CD14-positive monocyte (primary cell): ENCODE measurements around the gene ASCL2. TPM values are rescaled to one million over a fixed set of nuclear protein-coding genes. Genes with fewer than 3 reads are reported as not detected.

Experiments
- DNase-seq, 3 donors: peaks; one replicate each; pipeline ENCODE4 v3.0.0-alpha.2; 2011 to 2022
- H2AFZ ChIP-seq: 2 replicates; pipeline ENCODE4 v1.6.0; 2012; ENCODE audit warnings: mild to moderate bottlenecking, low read depth, low read length, inconsistent platforms; ENCODE audit not compliant: insufficient read depth, poor library complexity, severe bottlenecking
- H3K27ac ChIP-seq, 2 donors: 1 replicate in 1 of 2; 2 replicates in 1 of 2; pipeline ENCODE4 v1.5.1; 2012 to 2013; ENCODE audit warnings: low read length in 2 of 2, control low read depth in 1 of 2, inconsistent platforms in 1 of 2, low read depth in 1 of 2, mild to moderate bottlenecking in 1 of 2
- H3K27me3 ChIP-seq, 2 donors: one replicate each; pipeline versions ENCODE4 v1.6.0 to v1.6.1; 2011 to 2013; ENCODE audit warnings: low read length in 2 of 2; ENCODE audit not compliant: control insufficient read depth in 2 of 2, insufficient read depth in 2 of 2
- H3K36me3 ChIP-seq, 2 donors: replicated peaks in 1 of 2; 1 replicate in 1 of 2; 2 replicates in 1 of 2; pipeline versions ENCODE4 v1.5.1 to v1.6.1; 2012 to 2013; ENCODE audit warnings: low read length in 2 of 2, control low read depth in 1 of 2, inconsistent platforms in 1 of 2, mild to moderate bottlenecking in 1 of 2; ENCODE audit not compliant: insufficient read depth in 2 of 2, control insufficient read depth in 1 of 2
- H3K4me1 ChIP-seq, 2 donors: 1 replicate in 1 of 2; 2 replicates in 1 of 2; pipeline versions ENCODE4 v1.5.1 to v1.6.1; 2012 to 2013; ENCODE audit warnings: low read length in 2 of 2, control low read depth in 1 of 2, inconsistent platforms in 1 of 2, mild to moderate bottlenecking in 1 of 2, moderate library complexity in 1 of 2; ENCODE audit not compliant: insufficient read depth in 2 of 2, control insufficient read depth in 1 of 2
- H3K4me2 ChIP-seq: replicated peaks from 2 replicates; pipeline ENCODE3; 2012; ENCODE audit warnings: low read length, moderate library complexity, mild to moderate bottlenecking; ENCODE audit not compliant: poor library complexity, severe bottlenecking; ENCODE audit errors: extremely low read depth
- H3K4me3 ChIP-seq, 3 experiments: fragments of 200-600 bp in 1 of 3; sonication (generic) in 1 of 3; replicated peaks in 1 of 3; 1 replicate in 2 of 3; 2 replicates in 1 of 3; pipeline ENCODE4 v1.5.1; 2011 to 2013; ENCODE audit warnings: low read length in 3 of 3, mild to moderate bottlenecking in 3 of 3, control low read depth in 2 of 3, low read depth in 2 of 3, inconsistent platforms in 1 of 3, moderate library complexity in 1 of 3
- H3K79me2 ChIP-seq: 2 replicates; pipeline ENCODE4 v1.6.0; 2012; ENCODE audit warnings: mild to moderate bottlenecking, control low read depth, inconsistent platforms, low read length, moderate library complexity; ENCODE audit not compliant: insufficient read depth
- H3K9ac ChIP-seq: 2 replicates; pipeline ENCODE4 v1.6.0; 2017; ENCODE audit warnings: low read length, mild to moderate bottlenecking; ENCODE audit not compliant: insufficient read depth, poor library complexity, severe bottlenecking
- H3K9me3 ChIP-seq, 2 donors: replicated peaks in 1 of 2; 1 replicate in 1 of 2; 2 replicates in 1 of 2; pipeline versions ENCODE4 v1.5.1 to v1.6.1; 2012 to 2013; ENCODE audit warnings: low read length in 2 of 2, control low read depth in 1 of 2; ENCODE audit not compliant: control insufficient read depth in 1 of 2, insufficient read depth in 1 of 2
- H4K20me1 ChIP-seq: 2 replicates; pipeline ENCODE4 v1.6.0; 2012; ENCODE audit warnings: mild to moderate bottlenecking, low read length, control low read depth, moderate library complexity; ENCODE audit not compliant: insufficient read depth
- H3K27ac Mint-ChIP-seq, 7 donors: one replicate each; pipeline ENCODE4 v1.8.0; 2020; ENCODE audit warnings: mild to moderate bottlenecking in 7 of 7, mixed read lengths in 7 of 7, moderate library complexity in 6 of 7, inconsistent platforms in 2 of 7
- H3K27me3 Mint-ChIP-seq, 3 donors: one replicate each; pipeline ENCODE4 v1.8.0; 2021 to 2022; ENCODE audit warnings: low read depth in 3 of 3, mild to moderate bottlenecking in 3 of 3, mixed read lengths in 3 of 3, moderate library complexity in 3 of 3, inconsistent platforms in 1 of 3
- H3K36me3 Mint-ChIP-seq, 2 donors: one replicate each; pipeline ENCODE4 v1.8.0; 2020; ENCODE audit warnings: mixed read lengths in 2 of 2, inconsistent platforms in 1 of 2, mild to moderate bottlenecking in 1 of 2
- H3K4me1 Mint-ChIP-seq: one replicate; pipeline ENCODE4 v1.8.0; 2020; ENCODE audit warnings: mild to moderate bottlenecking, mixed read lengths
- H3K4me3 Mint-ChIP-seq, 2 donors: one replicate each; pipeline ENCODE4 v1.8.0; 2020; ENCODE audit warnings: mild to moderate bottlenecking in 2 of 2, mixed read lengths in 2 of 2, moderate library complexity in 1 of 2
- H3K9me3 Mint-ChIP-seq, 7 donors: one replicate each; pipeline ENCODE4 v1.8.0; 2020 to 2022; ENCODE audit warnings: mixed read lengths in 7 of 7, mild to moderate bottlenecking in 6 of 7, moderate library complexity in 6 of 7, inconsistent platforms in 2 of 7
- WGBS: methylation state at CpG from one replicate; pipeline ENCODE4 v1.1.5; 2013; ENCODE audit warnings: missing lambda C conversion rate; ENCODE audit not compliant: insufficient coverage; 5-methylcytosine and 5-hydroxymethylcytosine counted together
- intact Hi-C, 2 donors: fragments of 100-400 bp; cut with micrococcal nuclease; formaldehyde crosslinking; loops; one replicate each; pipeline versions ENCODE4 v1.15.0 to v1.15.1; 2023
- polyA plus RNA-seq, 3 donors: library from polyadenylated mRNA; depleted of rRNA in 1 of 3; unstranded in 2 of 3; stranded (reverse) in 1 of 3; fragments of 300-500 nt in 2 of 3; fragments of >200 nt in 1 of 3; fragmentation: Illumina TruSeq in 2 of 3; gene quantifications; 1 replicate in 2 of 3; 2 replicates in 1 of 3; pipeline ENCODE4 v1.2.3, GENCODE V29; 2012 to 2021
- TF ChIP-seq, protein P1 (sequence below): fragments of 200-600 bp; IDR thresholded peaks from one replicate; pipeline ENCODE4 v1.8.0; 2022; ENCODE audit warnings: antibody characterized with exemption, mild to moderate bottlenecking

Gene ASCL2
- polyA plus RNA-seq, 3 donors, result 5.7 to 11.4 (median 8.3) TPM

DNA sequence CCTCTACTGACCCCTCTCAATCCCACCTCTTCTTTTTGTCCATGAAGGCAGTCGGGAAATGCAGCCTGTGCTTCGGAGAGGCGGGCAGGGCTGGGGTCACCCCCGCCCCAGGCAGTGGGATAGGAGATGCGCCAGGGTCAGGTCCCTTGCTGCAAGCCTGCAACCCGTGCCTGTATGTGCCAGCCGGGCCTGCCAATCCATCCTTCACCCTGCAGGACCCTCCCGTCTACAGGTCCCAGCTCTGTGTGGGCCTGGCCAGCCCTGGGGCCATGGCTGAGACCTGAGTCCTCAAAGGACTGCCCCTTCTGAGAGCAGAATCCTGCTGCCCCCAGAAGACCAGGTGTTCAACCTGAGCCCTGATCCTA is 10.9 kb downstream of the ASCL2 start:
- H3K27me3 Mint-ChIP-seq, result peaks cover 1 to 13% (median 2%) of the 10 kb centered on the region in 3 donors
- Histone ChIP-seq H4K20me1 (no peaks in the 10 kb centered on the region), H3K9ac (no peak overlapping the region), H3K4me1 (peaks cover 0 to under 1% of the 10 kb centered on the region in 2 donors), H3K79me2 (no peaks in the 10 kb centered on the region), H3K9me3 (no peaks in the 10 kb centered on the region), H3K36me3 (no peaks in the 10 kb centered on the region), H2AFZ (no peak overlapping the region), H3K27ac (no peak overlapping the region), H3K4me3 (no peak overlapping the region), H3K4me2 (no peak overlapping the region), H3K27me3 (no peaks in the 10 kb centered on the region)
- peaks cover 1% of the 10 kb centered on the region for H3K4me1 Mint-ChIP-seq
- DNase-seq, result no peak
- intact Hi-C loops, result no loop called here
- WGBS, result 97% methylated on average over 8 of the region's 8 CpGs
- peaks cover 0 to 2% of the 10 kb centered on the region in 2 donors for H3K36me3 Mint-ChIP-seq
- H3K4me3 Mint-ChIP-seq, result no peak overlapping the region
- no peak overlapping the region for H3K27ac Mint-ChIP-seq
- TF ChIP-seq, protein P1, sequence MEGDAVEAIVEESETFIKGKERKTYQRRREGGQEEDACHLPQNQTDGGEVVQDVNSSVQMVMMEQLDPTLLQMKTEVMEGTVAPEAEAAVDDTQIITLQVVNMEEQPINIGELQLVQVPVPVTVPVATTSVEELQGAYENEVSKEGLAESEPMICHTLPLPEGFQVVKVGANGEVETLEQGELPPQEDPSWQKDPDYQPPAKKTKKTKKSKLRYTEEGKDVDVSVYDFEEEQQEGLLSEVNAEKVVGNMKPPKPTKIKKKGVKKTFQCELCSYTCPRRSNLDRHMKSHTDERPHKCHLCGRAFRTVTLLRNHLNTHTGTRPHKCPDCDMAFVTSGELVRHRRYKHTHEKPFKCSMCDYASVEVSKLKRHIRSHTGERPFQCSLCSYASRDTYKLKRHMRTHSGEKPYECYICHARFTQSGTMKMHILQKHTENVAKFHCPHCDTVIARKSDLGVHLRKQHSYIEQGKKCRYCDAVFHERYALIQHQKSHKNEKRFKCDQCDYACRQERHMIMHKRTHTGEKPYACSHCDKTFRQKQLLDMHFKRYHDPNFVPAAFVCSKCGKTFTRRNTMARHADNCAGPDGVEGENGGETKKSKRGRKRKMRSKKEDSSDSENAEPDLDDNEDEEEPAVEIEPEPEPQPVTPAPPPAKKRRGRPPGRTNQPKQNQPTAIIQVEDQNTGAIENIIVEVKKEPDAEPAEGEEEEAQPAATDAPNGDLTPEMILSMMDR, result no peak
- peaks cover 0 to 5% (median 3%) of the 10 kb centered on the region in 7 donors for H3K9me3 Mint-ChIP-seq

DNA sequence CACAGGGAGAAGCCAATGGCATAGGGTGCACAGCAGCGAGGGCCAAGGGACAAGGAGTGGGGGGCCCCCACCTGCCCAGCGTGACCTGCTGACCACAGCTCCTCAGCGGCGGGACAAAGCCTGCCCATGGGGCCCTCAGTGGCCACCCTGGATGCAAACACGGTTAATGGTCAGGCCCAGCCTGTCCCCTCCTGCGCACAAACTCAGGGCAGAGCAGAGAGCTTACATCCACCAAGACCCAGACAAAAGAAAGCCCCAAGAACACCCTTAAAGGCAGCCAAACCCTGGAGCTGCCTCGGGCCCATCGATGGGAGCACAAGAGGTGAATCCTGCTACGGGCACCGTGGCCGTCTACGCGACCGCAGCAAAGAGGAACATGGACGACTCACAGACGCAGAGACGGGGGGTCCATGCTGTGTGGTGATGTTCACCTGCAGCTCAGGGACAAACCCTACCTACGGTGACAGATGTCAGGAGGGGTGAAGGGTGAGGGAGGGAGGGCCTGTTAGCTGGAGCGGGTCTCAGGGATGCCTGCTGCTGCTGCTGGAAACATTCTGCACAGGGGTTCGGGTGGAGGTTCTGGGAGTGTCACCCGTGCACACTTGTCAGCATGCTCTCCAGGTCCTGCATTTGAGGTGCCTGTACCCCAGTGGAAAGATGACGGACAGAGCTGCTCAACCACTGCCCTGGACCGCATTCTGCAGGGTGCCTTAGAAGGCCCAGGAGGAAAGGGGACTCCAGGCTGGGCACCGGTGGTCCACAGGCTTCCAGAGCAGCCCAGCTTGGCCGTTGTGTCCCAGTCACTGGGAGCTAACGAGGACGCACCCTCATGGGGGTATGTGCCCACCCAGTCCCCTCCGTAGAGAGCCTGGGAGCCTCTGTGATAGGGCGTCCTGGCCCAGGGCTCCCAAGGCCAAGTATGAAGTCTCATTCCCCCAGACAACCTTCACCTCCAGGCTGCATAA is 11.6 kb downstream of the ASCL2 start:
- Histone ChIP-seq H3K27ac (no peak overlapping the region), H3K9ac (no peak overlapping the region), H3K9me3 (no peaks in the 10 kb centered on the region), H3K4me2 (no peak overlapping the region), H3K4me1 (no peaks in the 10 kb centered on the region), H4K20me1 (no peaks in the 10 kb centered on the region), H3K27me3 (no peaks in the 10 kb centered on the region), H3K36me3 (no peaks in the 10 kb centered on the region), H3K79me2 (no peaks in the 10 kb centered on the region), H3K4me3 (no peak overlapping the region), H2AFZ (no peak overlapping the region)
- Mint-ChIP-seq H3K4me3 (no peak overlapping the region), H3K4me1 (no peaks in the 10 kb centered on the region), H3K27ac (no peak overlapping the region), H3K36me3 (no peaks in the 10 kb centered on the region), H3K9me3 (peaks cover 0 to 7% (median 6%) of the 10 kb centered on the region in 7 donors), H3K27me3 (peaks cover 1 to 13% (median 2%) of the 10 kb centered on the region in 3 donors)
- intact Hi-C loops, result no loop called here
- TF ChIP-seq, protein P1, result no peak
- DNase-seq, result no peak
- 97% methylated on average over 28 of the region's 29 CpGs for WGBS
